CD4-positive, alpha-beta T cell treated with Interleukin-21 for 1 hour (primary cell): ENCODE data around the gene ADCY1.

ENCODE experiments used
- DNase-seq: peaks from one replicate; pipeline ENCODE4 v3.0.0-alpha.2; 2020

The ADCY1 gene

DNA sequence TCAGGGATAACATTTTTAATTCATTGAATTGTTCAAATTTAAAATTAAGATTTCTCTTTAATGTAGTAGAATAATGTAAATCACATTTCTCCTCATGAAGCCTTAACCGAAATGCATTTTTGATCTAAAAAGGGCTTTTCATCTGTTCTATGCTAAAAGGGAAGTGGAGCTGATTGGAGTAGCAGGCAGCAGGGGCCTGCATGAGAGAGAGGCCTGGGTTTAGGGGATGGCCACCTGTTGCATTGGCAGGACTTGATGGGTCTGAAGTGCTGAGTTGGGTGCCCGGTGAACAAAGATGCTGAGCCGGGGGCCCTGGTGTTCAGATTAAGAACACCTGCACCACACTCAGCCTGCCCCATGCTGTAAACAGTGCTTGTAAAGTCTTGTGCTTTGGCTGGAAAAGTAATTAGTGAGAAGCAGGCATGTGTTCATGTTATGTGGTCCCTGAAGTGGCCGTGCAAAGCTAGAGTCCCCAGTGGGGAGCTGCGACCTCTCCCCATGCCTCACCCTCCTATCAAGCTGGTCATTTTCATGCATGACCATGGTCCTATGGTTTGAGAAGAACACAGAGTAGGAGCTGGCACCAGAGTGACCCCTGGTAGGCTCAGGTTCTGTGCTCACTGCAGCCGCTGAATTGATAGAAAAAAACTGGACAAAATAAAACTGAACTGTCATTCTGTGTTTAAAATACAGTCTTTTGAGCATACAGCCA lies 124.3 kb downstream of the ADCY1 start:
- no peak for DNase-seq

DNA sequence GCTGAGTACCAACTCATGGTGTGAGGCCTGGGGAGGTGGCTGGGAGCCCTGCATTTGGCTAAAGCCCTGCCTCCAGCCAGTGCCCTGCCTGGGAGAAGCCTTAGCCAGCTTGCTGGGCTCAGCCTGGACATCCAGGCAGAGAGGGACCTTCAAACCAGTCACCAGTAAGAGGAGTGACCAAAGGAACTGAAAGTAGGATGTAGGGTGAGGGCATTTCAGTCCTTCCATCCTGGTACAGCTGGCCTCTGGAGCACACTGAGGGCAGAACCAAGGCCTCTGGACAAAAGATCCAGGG lies 124.8 kb downstream of the ADCY1 start:
- DNase-seq, result no peak

DNA sequence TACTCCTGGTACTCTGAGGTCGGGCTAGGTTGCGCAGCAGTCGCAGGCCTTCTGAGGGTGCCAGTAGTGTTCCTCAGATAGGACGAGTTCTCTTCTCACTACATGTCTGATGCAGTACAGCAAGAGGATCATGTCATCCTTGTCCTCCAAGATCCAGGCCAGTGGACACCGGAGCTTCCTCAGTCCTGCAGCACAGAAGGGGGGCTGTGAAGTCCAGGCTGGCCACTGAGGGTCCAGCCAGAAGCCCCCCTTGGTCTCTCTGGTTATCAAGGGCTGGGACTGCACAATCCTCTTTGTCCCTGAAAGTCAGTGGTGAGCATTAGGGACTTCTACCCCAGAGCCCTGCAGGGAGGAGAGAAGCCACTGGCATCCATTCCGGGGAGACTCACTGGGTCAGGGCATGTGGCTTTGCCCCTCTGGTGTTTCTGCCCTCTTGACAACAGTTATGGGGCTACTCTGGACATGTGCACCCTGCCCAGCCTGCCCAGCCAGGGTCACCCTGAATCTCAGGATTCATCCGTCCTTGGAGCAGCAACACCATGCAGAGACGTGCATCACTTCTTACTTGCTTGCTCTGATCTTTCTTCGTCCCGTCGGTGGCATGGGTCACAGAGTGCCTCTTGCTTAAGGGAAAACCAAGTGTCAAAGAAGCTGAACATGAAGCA lies 125.7 kb downstream of the ADCY1 start:
- no peak for DNase-seq

DNA sequence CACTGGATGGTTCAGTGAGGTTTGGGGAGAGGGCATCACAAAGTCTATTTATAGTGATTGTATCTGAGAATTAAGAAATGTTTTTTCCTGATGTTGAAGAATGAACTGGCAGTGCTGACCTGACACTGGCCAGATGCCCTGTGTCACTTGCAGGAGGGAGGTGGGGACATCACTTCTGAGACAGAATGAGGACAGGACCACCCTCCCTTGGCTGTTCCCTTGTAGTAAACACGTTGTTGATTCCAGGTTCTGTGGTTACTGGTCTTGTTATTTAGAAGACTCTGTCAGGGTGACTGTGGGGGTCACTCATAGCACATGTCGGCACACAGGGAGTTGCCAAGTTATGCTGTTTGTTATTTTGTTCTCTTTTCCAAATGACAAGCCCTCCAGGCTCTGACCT lies 126.4 kb downstream of the ADCY1 start:
- no peak for DNase-seq

DNA sequence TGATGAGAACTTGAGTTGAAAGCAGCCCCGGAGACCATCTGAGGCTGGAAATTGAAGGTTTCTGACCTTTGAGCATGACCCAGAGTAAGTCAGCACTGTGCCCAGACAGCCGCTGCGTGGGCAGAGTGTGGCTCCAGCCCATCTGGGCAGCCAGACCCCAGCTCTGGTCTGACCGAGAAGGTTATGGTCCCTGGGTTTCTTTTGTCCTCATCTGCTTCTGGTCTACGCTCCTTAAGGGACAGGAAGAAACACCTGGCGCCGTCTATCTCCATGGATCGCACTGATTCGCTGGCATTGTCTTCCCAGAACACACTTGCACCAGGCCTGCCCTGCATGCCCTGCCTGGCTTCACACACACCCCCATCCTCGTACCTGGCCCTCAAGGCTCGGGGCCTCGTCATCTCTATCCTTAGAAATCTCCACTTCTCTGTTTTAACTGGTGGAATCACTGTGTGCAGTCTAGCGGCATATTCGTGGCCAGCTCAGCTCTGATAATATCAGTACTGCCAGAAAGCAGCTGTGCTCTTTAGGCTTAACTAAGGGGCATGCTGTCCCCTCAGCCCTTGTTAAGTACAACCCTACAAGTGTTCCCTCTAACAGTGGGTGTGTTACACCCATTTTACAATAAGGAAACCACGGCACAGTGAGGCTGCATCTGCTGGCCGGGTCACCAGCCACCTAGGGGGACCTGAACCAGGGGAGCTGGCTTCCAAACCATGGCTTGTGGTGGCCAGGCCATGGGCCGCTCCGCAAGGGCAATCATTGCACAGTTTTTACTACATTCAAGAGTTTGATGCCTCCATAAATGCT lies 127.7 kb downstream of the ADCY1 start:
- no peak for DNase-seq

DNA sequence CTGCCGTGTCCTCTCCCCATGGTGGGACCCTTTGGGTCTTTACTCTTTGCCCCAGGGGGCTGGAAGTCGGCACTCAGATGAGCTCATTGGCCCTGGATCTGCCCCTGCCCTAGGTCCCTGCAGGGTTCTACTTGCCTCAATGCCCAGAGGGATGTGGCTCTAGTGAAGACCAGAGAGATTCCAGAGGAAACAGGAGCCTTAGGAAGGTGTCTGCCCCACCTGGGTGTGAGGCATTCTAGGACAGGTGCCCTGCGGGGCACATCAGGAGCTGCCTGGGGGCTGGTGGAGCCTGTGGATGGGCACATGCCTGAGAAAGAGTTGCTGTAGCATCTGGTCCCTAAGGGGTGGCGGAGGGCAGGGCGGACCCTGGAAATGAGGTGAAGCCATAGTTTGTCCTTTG lies 128.6 kb downstream of the ADCY1 start:
- no peak for DNase-seq

DNA sequence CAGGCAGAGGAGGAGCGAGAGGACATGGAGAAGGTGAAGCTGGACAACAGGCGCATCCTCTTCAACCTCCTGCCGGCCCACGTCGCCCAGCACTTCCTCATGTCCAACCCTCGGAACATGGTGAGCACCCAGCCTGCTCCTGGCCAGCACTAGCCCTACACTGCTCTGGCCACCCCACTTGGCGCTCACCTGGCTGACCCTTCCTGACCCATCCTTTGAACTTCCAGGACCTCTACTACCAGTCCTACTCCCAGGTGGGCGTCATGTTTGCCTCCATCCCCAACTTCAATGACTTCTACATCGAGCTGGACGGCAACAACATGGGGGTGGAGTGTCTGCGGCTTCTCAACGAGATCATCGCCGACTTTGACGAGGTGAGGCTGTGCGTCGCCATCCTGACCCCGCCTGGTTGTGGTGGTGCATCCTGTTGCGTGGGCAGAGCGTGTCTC lies 129.2 kb downstream of the ADCY1 start:
- no peak for DNase-seq

DNA sequence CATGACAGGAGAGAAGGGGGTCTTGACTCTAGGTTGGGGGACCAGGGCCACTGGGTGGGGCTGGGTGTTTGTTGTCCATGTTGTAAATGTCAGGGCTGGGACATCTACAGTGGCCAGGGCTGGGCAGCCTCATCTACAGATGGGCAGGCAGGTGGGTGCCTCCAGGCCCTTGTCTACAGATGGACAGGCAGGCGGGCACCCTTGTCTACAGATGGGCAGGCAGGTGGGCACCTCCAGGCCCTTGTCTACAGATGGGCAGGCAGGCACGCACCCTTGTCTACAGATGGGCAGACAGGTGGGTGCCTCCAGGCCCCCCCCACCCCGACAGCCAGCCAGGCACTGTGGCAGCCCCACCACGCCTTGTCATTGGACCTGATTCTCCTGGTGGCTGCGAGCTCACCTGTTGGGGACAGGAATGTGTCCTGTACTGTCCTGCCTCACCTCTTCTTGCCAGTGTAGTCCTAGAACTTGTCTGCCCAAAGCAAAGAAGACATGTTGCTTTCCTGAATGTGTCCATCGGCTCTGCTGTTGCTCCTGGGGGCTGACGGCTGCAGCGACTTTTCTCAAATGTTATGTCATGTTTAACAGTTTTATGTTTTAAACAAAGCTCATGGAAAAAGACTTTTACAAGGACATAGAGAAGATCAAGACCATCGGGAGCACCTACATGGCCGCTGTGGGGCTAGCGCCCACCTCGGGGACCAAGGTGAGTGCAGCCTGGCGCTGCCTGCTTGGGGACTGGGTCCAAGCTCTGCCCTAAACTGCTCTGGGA lies 129.9 kb downstream of the ADCY1 start:
- DNase-seq, result no peak

DNA sequence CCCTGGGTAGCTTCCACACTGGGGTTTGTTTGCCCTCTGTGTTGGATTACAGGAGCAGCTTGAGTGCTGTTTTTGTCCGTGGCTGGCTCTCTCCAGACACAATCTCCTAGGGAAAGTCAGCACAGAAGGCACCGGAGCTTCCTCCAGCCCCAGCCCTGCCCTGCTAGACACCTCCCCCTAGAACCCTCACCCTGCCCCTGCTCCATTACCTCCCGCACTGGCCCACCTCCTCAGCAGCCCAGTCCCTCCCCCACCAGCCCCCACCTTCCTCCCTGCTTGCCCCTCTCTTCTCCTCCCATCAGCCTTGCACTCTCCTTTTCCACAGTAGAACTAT lies 130.5 kb downstream of the ADCY1 start:
- no peak for DNase-seq

DNA sequence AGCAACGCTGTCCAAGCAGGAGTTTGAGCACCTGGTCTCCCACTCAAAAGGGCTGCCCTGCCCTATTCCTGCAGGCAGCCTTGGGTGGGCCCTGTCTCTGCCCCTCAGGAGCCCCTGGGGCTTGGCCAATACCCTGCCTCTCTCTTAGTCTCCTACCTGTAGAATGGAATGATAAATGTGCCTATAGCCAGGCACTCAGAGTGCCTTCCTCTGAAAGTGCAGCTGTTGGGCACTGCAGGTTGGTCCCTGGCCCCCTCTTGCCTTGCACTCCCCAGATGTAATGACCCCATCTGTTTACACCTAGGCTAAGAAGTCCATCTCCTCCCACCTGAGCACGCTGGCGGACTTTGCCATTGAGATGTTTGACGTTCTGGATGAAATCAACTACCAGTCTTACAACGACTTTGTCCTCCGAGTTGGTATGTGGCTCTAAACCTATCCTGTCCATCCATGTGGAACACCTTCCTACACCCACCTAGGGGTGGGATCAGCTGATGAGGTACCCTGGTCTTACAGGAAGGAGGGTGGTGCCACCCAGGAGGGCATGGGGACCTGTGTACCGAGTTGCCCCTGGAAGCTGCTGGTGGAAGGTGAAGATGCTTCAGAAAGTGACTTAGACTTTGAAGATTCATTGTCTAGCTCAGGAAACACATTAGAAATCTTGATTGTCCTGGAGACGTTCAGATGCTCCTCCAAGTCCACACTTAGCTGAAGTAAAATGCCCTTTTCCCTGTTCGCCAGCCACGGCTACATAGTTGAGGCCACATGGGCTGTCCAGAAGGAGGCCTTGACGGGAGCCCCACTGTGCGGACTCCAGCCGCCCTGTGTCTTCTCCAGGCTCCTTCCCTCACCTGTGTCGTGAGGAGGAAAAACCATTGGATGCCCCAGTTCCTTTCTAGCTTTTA lies 134.1 kb downstream of the ADCY1 start:
- no peak for DNase-seq

DNA sequence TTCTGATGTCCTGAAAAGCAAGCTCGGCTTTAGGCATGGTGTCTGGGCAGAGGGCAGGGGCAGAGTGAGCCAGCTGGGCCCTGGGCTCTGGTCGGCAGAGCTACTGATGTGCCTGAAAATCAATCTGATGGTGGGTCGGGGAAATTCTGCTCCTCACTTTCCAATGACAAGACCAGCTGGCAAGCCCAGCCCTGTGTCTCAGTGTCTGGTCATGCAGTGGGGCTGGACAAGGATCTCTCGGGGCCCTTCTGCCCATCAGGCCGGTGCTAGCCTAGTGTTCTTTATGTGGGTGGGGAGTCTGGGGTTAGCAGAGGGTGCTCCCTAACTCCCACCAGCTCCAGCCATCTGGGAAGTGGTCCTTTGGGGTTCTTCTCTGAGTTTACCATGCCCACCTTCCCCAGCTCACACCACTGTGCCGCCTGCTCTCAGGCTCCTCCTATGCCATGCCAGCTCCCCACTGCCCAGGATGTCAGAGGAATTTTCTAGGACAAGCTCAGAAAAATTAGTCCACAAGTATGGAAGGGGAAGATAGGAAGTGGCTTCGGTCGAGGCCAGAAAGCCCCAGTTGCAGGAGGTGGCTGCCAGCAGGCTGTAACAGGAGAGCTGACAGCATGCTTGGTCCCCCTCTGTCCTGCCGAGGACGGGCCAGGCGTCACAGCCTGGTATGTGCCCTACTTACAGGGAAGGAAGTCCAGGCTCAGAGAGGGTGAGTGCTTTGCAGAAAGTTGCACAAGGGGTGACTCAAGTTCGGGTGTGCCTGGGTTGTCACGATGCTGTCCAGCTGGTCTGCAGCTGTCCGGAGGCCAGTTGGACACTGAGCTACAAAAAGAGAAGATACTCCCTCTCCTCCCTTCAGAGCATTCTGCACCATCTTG lies 135.2 kb downstream of the ADCY1 start:
- no peak for DNase-seq

DNA sequence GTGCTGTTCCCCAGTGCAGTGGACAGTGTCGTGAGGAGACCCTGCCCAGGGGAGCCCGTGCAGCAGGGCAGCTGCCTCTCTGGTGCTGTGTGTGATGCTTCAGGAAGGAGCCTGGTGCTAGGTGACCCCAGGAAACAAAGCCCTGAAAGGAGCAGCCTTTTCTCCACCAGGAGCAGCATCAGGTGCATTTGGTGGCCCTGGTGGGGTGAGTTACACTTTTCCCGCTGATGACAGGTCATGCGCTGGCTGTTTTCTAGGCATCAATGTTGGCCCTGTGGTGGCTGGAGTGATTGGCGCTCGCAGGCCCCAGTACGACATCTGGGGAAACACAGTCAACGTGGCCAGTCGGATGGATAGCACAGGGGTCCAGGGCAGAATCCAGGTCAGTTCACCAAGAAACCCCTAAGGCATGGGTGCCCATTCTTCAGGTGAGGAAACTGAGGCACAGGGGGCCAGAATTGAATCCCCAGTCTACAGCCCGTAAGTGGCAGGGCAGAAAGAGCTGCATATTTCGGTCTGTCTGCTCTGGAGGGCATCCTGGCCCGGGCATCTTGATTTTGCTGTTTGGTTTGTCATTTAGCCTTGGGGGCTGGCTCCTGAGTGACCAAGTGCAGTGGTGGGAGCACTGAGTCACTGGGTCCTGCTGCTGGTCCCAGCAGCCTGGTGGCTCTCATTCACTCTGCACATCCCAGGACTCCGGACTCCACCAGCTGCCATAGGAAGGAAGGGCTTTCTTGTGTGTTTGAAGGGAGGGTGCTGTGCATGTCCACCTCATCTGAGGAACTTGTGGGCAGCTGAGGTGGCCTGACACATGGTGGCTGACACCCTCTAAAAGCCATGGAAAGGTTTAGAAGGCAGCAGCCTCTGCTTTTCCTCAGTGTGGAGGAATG lies 136.3 kb downstream of the ADCY1 start:
- no peak for DNase-seq

DNA sequence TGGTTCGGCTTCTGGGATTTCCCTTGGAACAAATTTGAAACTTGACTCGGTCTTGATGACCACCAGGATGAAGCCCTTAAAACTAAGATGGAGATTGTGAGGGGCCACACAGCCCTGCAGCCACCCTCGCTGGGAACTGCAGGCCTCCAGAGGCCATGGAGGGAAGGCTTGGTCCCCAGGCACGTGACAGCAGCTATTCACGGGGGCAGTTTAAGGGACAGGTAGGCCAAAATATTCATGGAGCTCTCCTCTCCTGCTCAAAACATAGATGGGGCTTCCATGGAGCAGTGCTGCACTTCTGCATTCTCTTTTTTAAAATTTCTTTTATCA lies 137.0 kb downstream of the ADCY1 start:
- DNase-seq, result no peak

DNA sequence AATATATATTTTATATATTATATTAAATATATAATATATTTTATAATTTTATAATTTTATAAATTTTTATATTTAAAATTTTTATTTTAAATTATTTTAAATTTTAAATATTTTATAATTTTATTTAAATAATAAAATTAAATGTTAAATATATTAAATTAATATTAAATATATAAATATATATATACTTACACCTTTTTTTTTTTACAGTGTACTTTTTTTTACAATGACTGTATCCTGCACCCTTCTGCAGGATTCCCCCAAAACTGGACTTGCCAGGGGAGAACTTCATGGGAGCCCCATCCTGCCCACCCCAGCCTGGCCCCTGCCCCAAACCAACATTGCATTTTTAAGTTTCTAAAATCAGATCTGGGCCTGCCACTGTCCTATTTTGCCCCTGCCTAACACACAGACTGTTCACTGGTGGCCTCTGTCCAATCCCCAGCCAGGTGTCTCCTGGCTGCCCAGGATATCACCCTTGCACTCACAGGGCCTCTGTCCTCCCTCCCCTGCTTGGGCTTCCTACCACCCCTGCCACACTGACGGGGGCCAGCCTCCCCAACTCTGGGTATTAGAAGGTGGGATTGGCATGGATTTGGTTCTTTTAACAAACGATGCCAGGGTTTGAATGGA lies 138.0 kb downstream of the ADCY1 start:
- DNase-seq, result no peak

DNA sequence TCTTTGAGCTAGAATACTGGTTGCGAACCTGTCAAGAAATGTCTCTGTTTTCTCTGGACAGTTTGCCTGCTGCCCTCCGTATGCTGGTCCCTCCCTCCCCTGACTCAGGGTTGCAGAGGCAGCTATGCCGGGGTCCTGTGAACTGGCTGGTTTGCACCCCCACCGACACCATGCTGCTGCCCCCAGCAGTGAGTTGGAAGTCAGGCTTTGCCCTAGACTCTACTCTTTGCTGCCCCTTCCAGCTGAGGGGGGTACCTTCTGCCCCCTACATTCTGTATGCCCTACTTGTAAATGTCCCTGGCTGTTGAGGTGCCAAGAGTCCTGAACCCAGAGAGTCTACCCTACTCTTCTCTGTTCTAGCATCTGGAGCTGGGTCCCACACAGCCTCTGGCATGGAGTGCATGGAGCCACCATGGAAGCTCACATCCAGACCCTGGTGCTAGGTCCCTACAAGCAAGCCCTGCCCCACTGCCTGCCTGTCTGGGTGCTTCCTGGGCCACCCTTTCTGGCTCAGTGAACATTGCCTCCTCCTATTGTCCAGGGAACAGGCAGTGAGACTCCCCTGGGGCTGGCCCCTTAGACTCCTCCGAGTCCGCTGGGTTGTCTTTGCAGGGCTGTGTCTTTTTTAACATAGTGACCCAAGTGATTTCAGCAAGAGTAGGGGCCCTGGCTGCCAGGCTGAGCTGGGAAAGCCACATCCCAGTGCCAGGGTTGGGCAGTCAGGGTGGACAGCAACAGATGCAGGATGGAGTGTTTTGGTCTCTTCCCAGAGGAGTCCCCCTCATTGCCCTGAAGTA lies 138.9 kb downstream of the ADCY1 start:
- no peak for DNase-seq

DNA sequence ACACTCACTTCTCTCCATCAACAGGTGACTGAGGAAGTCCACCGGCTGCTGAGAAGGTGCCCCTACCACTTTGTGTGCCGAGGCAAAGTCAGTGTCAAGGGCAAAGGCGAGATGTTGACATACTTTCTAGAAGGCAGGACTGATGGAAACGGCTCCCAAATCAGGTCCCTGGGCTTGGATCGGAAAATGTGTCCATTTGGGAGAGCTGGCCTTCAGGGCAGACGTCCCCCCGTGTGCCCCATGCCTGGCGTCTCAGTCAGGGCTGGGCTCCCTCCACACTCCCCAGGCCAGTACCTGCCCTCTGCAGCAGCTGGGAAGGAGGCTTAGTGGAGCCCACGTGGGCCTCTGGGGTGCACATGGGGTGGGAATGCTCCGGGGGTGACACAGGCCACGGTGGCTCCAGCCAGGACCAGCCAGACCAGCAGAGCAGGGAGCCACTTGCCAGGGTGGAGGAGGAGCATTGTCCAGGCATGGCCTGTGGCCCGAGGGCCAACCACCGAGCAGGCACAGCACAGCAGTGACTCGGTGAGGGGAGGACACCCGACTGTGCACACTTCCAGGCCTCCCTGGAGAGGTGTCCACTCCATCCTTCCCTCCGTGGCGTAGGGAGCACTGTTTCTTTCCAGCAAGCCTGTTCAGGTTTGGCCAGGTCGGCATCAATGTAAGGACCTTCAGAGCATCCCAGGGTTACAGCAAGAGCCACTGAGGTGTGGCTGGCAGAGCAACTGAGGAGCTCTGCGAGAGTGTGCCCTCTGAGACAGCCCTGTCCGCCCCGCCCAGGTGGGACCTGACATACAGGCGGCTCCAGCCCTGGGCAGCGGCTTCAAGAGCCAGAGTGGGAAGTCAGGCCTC lies 139.7 kb downstream of the ADCY1 start:
- no peak for DNase-seq

DNA sequence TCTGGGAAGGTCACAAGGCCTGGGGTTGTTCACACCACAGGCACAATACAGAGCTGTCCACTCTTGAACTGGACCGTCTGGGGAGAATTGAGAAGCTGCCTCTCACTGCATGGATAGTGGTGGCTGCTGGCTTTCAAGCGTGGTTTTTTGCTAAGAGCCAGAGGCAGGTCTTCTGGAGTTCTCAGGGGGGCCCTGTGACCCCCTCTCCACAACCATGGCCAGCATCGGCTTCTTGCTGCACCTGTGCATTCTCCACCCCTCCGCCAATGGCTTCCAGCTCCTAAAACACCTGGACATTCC lies 140.3 kb downstream of the ADCY1 start:
- DNase-seq, result no peak
